Loucy (cell line): Measurements from ENCODE around the gene GMCL2.

Experiments used
- EZH2phosphoT487 ChIP-seq: fragments of 200-600 bp; IDR thresholded peaks from 2 replicates; pipeline ENCODE4 v1.6.1; 2018; ENCODE audit warnings: antibody characterized with exemption, mild to moderate bottlenecking, moderate library complexity, borderline replicate concordance
- TF ChIP-seq, protein P1 (sequence below): fragments of 200-600 bp; sonication (generic); conservative IDR thresholded peaks from 2 replicates; pipeline ENCODE4 v1.5.1; 2014; ENCODE audit warnings: mild to moderate bottlenecking, antibody characterized with exemption, low read length

DNA sequence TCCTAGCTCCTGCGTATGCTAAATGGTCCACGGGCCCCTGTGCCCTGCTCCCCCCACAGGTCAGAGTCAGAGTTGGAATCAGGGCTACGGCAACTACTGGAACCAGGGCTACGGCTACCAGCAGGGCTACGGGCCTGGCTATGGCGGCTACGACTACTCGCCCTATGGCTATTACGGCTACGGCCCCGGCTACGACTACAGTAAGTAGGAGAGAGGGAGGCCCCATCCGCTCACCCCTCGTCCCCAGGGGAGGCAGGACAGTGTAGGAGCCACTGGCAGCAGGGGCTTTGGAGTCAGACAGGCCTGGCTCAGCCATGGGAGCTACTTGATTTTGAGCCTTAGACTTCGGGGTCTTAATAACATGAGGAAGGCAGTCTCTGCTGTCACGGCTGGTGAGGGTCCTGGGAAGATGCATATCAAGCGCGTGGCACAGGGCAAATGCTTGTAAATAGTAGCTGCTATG, 22.9 kb upstream of the GMCL2 start:
- TF ChIP-seq, protein P1, sequence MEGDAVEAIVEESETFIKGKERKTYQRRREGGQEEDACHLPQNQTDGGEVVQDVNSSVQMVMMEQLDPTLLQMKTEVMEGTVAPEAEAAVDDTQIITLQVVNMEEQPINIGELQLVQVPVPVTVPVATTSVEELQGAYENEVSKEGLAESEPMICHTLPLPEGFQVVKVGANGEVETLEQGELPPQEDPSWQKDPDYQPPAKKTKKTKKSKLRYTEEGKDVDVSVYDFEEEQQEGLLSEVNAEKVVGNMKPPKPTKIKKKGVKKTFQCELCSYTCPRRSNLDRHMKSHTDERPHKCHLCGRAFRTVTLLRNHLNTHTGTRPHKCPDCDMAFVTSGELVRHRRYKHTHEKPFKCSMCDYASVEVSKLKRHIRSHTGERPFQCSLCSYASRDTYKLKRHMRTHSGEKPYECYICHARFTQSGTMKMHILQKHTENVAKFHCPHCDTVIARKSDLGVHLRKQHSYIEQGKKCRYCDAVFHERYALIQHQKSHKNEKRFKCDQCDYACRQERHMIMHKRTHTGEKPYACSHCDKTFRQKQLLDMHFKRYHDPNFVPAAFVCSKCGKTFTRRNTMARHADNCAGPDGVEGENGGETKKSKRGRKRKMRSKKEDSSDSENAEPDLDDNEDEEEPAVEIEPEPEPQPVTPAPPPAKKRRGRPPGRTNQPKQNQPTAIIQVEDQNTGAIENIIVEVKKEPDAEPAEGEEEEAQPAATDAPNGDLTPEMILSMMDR, result no peak
- no peak for TF ChIP-seq EZH2phosphoT487
